ENCODE data around the gene ADA. TPM values are rescaled to one million over a fixed set of nuclear protein-coding genes. Genes with fewer than 3 reads are reported as not detected.

The ADA gene
- total RNA-seq, 1 donor: 15.9 TPM

DNA sequence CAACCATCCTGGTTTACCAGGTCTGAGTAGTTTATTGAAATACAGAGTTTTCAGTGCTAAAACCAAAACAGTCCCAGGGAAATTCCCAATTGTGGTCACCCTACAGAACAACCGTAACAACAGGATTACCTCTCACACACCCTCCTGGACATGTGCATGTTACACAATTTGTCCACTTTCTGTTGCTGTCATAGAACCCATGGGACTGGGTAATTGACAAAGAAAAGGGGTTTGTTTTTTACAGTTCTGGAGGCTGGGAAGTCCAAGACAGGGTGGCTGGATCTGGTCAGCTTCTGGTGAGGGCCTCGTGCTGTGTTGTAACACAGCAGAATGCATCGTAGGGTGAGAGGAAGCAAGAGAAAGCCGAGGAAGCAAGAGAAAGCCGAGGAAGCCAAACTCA, 9.1 kb upstream of the ADA start:
- TF ChIP-seq, protein P1, sequence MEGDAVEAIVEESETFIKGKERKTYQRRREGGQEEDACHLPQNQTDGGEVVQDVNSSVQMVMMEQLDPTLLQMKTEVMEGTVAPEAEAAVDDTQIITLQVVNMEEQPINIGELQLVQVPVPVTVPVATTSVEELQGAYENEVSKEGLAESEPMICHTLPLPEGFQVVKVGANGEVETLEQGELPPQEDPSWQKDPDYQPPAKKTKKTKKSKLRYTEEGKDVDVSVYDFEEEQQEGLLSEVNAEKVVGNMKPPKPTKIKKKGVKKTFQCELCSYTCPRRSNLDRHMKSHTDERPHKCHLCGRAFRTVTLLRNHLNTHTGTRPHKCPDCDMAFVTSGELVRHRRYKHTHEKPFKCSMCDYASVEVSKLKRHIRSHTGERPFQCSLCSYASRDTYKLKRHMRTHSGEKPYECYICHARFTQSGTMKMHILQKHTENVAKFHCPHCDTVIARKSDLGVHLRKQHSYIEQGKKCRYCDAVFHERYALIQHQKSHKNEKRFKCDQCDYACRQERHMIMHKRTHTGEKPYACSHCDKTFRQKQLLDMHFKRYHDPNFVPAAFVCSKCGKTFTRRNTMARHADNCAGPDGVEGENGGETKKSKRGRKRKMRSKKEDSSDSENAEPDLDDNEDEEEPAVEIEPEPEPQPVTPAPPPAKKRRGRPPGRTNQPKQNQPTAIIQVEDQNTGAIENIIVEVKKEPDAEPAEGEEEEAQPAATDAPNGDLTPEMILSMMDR (IDR thresholded peaks at IDR 0.05; ENCODE audit: extremely low read depth, low read depth, low read length): no peak
- H3K9me3 ChIP-seq (ENCODE audit: low read depth, low read length): peaks cover 2% of the 10 kb centered on the region
- H3K4me3 ChIP-seq (ENCODE audit: insufficient read depth, low read length): no peak overlapping the region
- H3K4me1 ChIP-seq (ENCODE audit: insufficient read depth, low read length): no peaks in the 10 kb centered on the region
- DNase-seq (ENCODE audit: insufficient read length, low spot score, missing footprints): no peak
- H3K36me3 ChIP-seq (ENCODE audit: insufficient read depth, low read length): no peaks in the 10 kb centered on the region
- no peaks in the 10 kb centered on the region for H3K79me2 ChIP-seq (ENCODE audit: insufficient read depth, low read length)
- H4K20me1 ChIP-seq (ENCODE audit: insufficient read depth, low read length): no peaks in the 10 kb centered on the region
- no peak overlapping the region for H3K4me2 ChIP-seq (ENCODE audit: insufficient read depth, low read length)
- H2AFZ ChIP-seq (ENCODE audit: low read length): no peak overlapping the region
- H3K27me3 ChIP-seq (ENCODE audit: insufficient read depth, low read length): peaks cover 3% of the 10 kb centered on the region
- H3K27ac ChIP-seq (ENCODE audit: low read depth, low read length): no peak overlapping the region

DNA sequence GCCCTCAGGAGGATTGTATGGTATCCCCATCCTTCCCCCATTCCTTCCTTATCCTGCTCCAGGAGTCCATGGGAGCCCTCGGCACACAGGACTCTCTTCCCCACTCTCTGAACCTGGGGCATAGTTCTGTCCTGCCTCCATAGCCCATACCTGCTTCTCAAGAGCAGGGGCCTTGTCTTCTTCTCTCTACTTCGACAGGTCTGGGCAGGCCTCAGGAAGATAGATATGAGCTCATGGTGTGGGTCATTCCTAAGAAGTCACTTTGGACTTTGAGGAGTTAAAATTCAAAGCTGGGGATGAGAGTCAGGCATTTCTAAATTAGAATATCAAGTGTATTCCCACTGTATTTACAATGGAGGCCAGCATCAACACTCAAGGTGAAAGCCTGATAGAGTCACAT, 8.4 kb upstream of the ADA start:
- TF ChIP-seq, protein P1 (IDR thresholded peaks at IDR 0.05; ENCODE audit: extremely low read depth, low read depth, low read length): no peak
- no peaks in the 10 kb centered on the region for H3K79me2 ChIP-seq (ENCODE audit: insufficient read depth, low read length)
- peaks cover 6% of the 10 kb centered on the region for H3K27me3 ChIP-seq (ENCODE audit: insufficient read depth, low read length)
- no peak overlapping the region for H3K4me2 ChIP-seq (ENCODE audit: insufficient read depth, low read length)
- peaks cover 2% of the 10 kb centered on the region for H3K9me3 ChIP-seq (ENCODE audit: low read depth, low read length)
- H3K27ac ChIP-seq (ENCODE audit: low read depth, low read length): no peak overlapping the region
- H3K4me1 ChIP-seq (ENCODE audit: insufficient read depth, low read length): no peaks in the 10 kb centered on the region
- no peaks in the 10 kb centered on the region for H3K36me3 ChIP-seq (ENCODE audit: insufficient read depth, low read length)
- H4K20me1 ChIP-seq (ENCODE audit: insufficient read depth, low read length): no peaks in the 10 kb centered on the region
- no peak overlapping the region for H2AFZ ChIP-seq (ENCODE audit: low read length)
- H3K4me3 ChIP-seq (ENCODE audit: insufficient read depth, low read length): no peak overlapping the region
- DNase-seq (ENCODE audit: insufficient read length, low spot score, missing footprints): no peak

DNA sequence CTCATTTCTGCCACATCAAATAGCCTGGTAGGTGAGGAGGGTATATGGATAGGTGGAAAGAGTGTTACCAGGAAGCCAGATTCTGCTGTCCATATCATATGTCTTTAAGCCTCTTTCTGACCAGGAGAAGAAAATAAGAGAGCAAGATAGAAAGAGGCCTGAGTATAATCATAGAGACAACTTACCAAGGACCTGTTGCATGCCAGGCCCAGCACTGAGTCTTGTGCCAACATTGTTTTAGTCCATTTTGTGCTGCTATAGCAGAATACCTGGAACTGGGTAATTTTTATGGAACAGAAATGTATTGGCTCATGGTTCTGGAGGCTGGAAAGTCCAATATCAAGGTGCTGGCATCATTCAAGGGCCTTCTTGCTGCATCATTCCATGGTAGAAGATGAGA, 7.3 kb upstream of the ADA start:
- Histone ChIP-seq H4K20me1 (ENCODE audit: insufficient read depth, low read length) (no peaks in the 10 kb centered on the region), H2AFZ (ENCODE audit: low read length) (no peak overlapping the region), H3K36me3 (ENCODE audit: insufficient read depth, low read length) (no peaks in the 10 kb centered on the region), H3K79me2 (ENCODE audit: insufficient read depth, low read length) (no peaks in the 10 kb centered on the region), H3K4me1 (ENCODE audit: insufficient read depth, low read length) (no peaks in the 10 kb centered on the region), H3K4me2 (ENCODE audit: insufficient read depth, low read length) (no peak overlapping the region), H3K9me3 (ENCODE audit: low read depth, low read length) (peaks cover 2% of the 10 kb centered on the region), H3K27ac (ENCODE audit: low read depth, low read length) (no peak overlapping the region), H3K4me3 (ENCODE audit: insufficient read depth, low read length) (no peak overlapping the region), H3K27me3 (ENCODE audit: insufficient read depth, low read length) (peaks cover 6% of the 10 kb centered on the region)
- no peak for DNase-seq (ENCODE audit: insufficient read length, low spot score, missing footprints)
- TF ChIP-seq, protein P1 (IDR thresholded peaks at IDR 0.05; ENCODE audit: extremely low read depth, low read depth, low read length): no peak

DNA sequence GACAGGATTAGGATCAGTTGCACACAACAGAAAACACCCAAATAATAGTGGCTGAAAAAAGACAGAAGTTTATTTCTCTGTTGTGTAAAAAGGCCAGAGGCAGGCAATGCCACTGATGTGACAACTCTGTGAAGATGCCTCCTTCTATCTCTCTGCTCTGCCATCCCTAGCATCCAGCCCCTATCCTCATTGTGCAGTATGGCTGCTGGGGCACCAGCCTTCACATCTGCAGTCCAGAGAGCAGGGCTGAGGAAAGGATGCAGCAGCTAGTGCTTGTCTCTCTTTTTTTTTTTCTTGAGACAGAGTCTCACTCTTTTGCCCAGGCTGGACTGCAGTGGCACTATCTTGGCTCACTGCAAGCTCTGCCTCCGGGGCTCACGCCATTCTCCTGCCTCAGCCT, 6.4 kb upstream of the ADA start:
- no peak for DNase-seq (ENCODE audit: insufficient read length, low spot score, missing footprints)
- Histone ChIP-seq H3K9me3 (ENCODE audit: low read depth, low read length) (peaks cover 2% of the 10 kb centered on the region), H3K79me2 (ENCODE audit: insufficient read depth, low read length) (no peaks in the 10 kb centered on the region), H4K20me1 (ENCODE audit: insufficient read depth, low read length) (no peaks in the 10 kb centered on the region), H2AFZ (ENCODE audit: low read length) (no peak overlapping the region), H3K4me3 (ENCODE audit: insufficient read depth, low read length) (no peak overlapping the region), H3K27ac (ENCODE audit: low read depth, low read length) (no peak overlapping the region), H3K4me2 (ENCODE audit: insufficient read depth, low read length) (no peak overlapping the region), H3K27me3 (ENCODE audit: insufficient read depth, low read length) (peaks cover 6% of the 10 kb centered on the region), H3K36me3 (ENCODE audit: insufficient read depth, low read length) (no peaks in the 10 kb centered on the region), H3K4me1 (ENCODE audit: insufficient read depth, low read length) (no peaks in the 10 kb centered on the region)
- TF ChIP-seq, protein P1 (IDR thresholded peaks at IDR 0.05; ENCODE audit: extremely low read depth, low read depth, low read length): no peak
